ENCODE results near the gene KIF21A. TPM values are rescaled to one million over a fixed set of nuclear protein-coding genes. Genes with fewer than 3 reads are reported as not detected.

KIF21A gene
- total and polyA plus RNA-seq, 2 experiments from 2014 or later: 19.4 to 41.3 TPM

- Histone ChIP-seq H3K27me3 (no peaks in the 10 kb centered on the region), H3K9me3 (ENCODE audit: low read depth) (no peaks in the 10 kb centered on the region), H3K36me3 (no peaks in the 10 kb centered on the region), H3K27ac (no peak overlapping the region), H3K4me3 (no peak overlapping the region), H3K4me1 (ENCODE audit: low read depth) (peaks cover 29% of the 10 kb centered on the region)
- DNase-seq (ENCODE audit: low read depth in 1 of 2, low spot score in 1 of 2): no peak
- TF ChIP-seq CTCF (IDR thresholded peaks at IDR 0.05; ENCODE audit: low read depth, low read length): no peak
These were observed 52.2 kb downstream of the KIF21A start for GRCh38 chr12:39390752-39391151.

GRCh38 chr12:39389399-39390150, 53.3 kb downstream of the KIF21A start:
- no peak for TF ChIP-seq CTCF (IDR thresholded peaks at IDR 0.05; ENCODE audit: low read depth, low read length)
- Histone ChIP-seq H3K4me1 (ENCODE audit: low read depth) (peaks cover 20% of the 10 kb centered on the region), H3K36me3 (no peaks in the 10 kb centered on the region)

GRCh38 chr12:39386335-39386734, 56.6 kb downstream of the KIF21A start:
- peak overlapping the region; percentile 19 for H3K27ac ChIP-seq
- no peak for TF ChIP-seq CTCF (IDR thresholded peaks at IDR 0.05; ENCODE audit: low read depth, low read length)

More at GRCh38 chr12:39389399-39390150, 53.3 kb downstream of the KIF21A start:
- Histone ChIP-seq H3K4me3 (no peak overlapping the region), H3K27ac (no peak overlapping the region), H3K27me3 (no peaks in the 10 kb centered on the region), H3K9me3 (ENCODE audit: low read depth) (no peaks in the 10 kb centered on the region)
- no peak for DNase-seq (ENCODE audit: low read depth in 1 of 2, low spot score in 1 of 2)

GRCh38 chr12:39383114-39383513, 59.8 kb downstream of the KIF21A start:
- no peak for DNase-seq (ENCODE audit: low read depth in 1 of 2, low spot score in 1 of 2)
- H3K9me3 ChIP-seq (ENCODE audit: low read depth): no peaks in the 10 kb centered on the region
- H3K27me3 ChIP-seq: no peaks in the 10 kb centered on the region
- H3K36me3 ChIP-seq: no peaks in the 10 kb centered on the region
- peaks cover 8% of the 10 kb centered on the region for H3K4me1 ChIP-seq (ENCODE audit: low read depth)
- no peak overlapping the region for H3K27ac ChIP-seq
- TF ChIP-seq CTCF (IDR thresholded peaks at IDR 0.05; ENCODE audit: low read depth, low read length): no peak
- H3K4me3 ChIP-seq: no peak overlapping the region

More at GRCh38 chr12:39386335-39386734, 56.6 kb downstream of the KIF21A start:
- Histone ChIP-seq H3K36me3 (no peaks in the 10 kb centered on the region), H3K27me3 (no peaks in the 10 kb centered on the region), H3K4me1 (ENCODE audit: low read depth) (peaks cover 5% of the 10 kb centered on the region), H3K4me3 (no peak overlapping the region), H3K9me3 (ENCODE audit: low read depth) (no peaks in the 10 kb centered on the region)
- DNase-seq (ENCODE audit: low read depth in 1 of 2, low spot score in 1 of 2): no peak

- Histone ChIP-seq H3K36me3 (no peaks in the 10 kb centered on the region), H3K9me3 (ENCODE audit: low read depth) (no peaks in the 10 kb centered on the region), H3K4me3 (no peak overlapping the region), H3K27me3 (no peaks in the 10 kb centered on the region), H3K4me1 (ENCODE audit: low read depth) (peaks cover 3% of the 10 kb centered on the region), H3K27ac (no peak overlapping the region)
- no peak for DNase-seq (ENCODE audit: low read depth in 1 of 2, low spot score in 1 of 2)
- TF ChIP-seq CTCF (IDR thresholded peaks at IDR 0.05; ENCODE audit: low read depth, low read length): no peak
These were observed 62.8 kb downstream of the KIF21A start for GRCh38 chr12:39380090-39380489.
